OCI-LY7 (cell line): ENCODE measurements around the gene DDX51.

Experiments
- EZH2phosphoT487 ChIP-seq: fragments of 200-600 bp; sonication (generic); IDR thresholded peaks from 2 replicates; pipeline ENCODE4 v1.6.1; 2018; ENCODE audit warnings: low read depth, borderline replicate concordance, mild to moderate bottlenecking, mixed run types, antibody characterized with exemption, low read length, moderate library complexity, mixed read lengths
- TF ChIP-seq, protein P1 (sequence below): fragments of 200-600 bp; sonication (generic); conservative IDR thresholded peaks from 2 replicates; pipeline ENCODE4 v1.5.1; 2014; ENCODE audit warnings: mild to moderate bottlenecking, antibody characterized with exemption, low read length, moderate library complexity, mixed read lengths

DNA sequence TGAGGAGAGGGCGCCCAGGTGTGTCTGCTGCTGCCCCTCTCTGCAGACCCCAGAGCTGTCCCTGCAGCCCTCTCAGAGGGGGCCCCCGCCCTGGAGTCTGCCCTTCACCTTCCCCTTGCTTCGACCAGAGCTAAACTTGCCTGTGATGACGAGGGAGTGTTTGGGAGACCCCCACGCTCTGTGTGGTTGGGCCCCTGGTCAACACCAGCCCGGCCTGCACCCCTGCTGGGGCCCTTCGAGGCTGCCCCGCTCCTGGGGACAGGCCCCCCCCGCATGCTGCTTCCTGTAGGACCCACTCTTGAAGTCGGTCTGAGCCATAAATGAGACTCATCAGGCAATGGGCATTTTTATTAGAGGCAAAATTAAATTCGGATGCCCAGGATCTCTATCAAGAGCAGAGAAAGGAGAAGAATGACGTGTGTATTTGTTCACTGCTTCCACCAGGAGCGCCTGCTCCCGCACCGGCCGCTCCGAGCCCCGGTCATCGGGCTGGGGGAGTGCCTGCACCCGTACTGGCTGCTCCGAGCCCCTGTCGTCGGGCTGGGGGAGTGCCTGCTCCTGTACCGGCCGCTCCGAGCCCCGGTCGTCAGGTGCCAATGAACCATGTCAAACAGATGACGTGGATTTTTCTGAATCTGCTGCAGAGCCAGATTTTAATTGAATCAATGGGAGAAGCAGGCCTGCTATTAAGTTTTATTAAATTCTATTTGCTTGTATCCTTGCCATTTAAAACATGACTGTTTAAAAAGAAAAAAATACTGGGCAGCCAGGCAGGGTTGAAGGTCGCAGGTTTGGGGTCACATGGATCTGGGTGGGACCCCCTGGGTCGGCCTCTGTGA, 47.8 kb upstream of the DDX51 start:
- TF ChIP-seq, protein P1, sequence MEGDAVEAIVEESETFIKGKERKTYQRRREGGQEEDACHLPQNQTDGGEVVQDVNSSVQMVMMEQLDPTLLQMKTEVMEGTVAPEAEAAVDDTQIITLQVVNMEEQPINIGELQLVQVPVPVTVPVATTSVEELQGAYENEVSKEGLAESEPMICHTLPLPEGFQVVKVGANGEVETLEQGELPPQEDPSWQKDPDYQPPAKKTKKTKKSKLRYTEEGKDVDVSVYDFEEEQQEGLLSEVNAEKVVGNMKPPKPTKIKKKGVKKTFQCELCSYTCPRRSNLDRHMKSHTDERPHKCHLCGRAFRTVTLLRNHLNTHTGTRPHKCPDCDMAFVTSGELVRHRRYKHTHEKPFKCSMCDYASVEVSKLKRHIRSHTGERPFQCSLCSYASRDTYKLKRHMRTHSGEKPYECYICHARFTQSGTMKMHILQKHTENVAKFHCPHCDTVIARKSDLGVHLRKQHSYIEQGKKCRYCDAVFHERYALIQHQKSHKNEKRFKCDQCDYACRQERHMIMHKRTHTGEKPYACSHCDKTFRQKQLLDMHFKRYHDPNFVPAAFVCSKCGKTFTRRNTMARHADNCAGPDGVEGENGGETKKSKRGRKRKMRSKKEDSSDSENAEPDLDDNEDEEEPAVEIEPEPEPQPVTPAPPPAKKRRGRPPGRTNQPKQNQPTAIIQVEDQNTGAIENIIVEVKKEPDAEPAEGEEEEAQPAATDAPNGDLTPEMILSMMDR: no peak
- TF ChIP-seq EZH2phosphoT487: no peak
